T-helper 2 cell treated with Interferon-gamma antibody and Interleukin-4, amounts not matched to agents 5 μg/mL and 100 μg/mL, for 36 hours (primary cell): ENCODE data around the gene C4B.
A peak's percentile ranks its signal among the peaks of the same experiment; 100 is the strongest.
"Not testable (repeated sequence)": the region's sequence is repeated elsewhere in the genome, so short reads cannot be mapped to it uniquely, and the experiment has no call there.

Experiments
- DNase-seq: peaks from one replicate; pipeline ENCODE4 v3.0.0; 2021; ENCODE audit warnings: low spot score
- H3K27ac Mint-ChIP-seq: one replicate; pipeline ENCODE4 v1.8.0; 2021; ENCODE audit warnings: mild to moderate bottlenecking, mixed read lengths
- H3K27me3 Mint-ChIP-seq: one replicate; pipeline ENCODE4 v1.8.0; 2021; ENCODE audit warnings: low read depth, mixed read lengths
- H3K36me3 Mint-ChIP-seq: one replicate; pipeline ENCODE4 v1.8.0; 2021; ENCODE audit warnings: low read depth, mixed read lengths
- H3K4me1 Mint-ChIP-seq: one replicate; pipeline ENCODE4 v1.8.0; 2021; ENCODE audit warnings: low read depth, mixed read lengths
- H3K4me3 Mint-ChIP-seq: one replicate; pipeline ENCODE4 v1.8.0; 2022; ENCODE audit warnings: mild to moderate bottlenecking, moderate library complexity, mixed read lengths
- H3K9me3 Mint-ChIP-seq: one replicate; pipeline ENCODE4 v1.8.0; 2021; ENCODE audit warnings: mixed read lengths

C4B gene

GRCh38 chr6:31972709-31973350 is 41.8 kb upstream of the C4B start:
- Mint-ChIP-seq H3K36me3 (peaks cover 20% of the 10 kb centered on the region), H3K4me1 (peaks cover 18% of the 10 kb centered on the region), H3K27me3 (no peaks in the 10 kb centered on the region), H3K9me3 (no peaks in the 10 kb centered on the region), H3K27ac (peak overlapping the region; percentile 100), H3K4me3 (peak overlapping the region; percentile 98)
- no peak for DNase-seq

DNA sequence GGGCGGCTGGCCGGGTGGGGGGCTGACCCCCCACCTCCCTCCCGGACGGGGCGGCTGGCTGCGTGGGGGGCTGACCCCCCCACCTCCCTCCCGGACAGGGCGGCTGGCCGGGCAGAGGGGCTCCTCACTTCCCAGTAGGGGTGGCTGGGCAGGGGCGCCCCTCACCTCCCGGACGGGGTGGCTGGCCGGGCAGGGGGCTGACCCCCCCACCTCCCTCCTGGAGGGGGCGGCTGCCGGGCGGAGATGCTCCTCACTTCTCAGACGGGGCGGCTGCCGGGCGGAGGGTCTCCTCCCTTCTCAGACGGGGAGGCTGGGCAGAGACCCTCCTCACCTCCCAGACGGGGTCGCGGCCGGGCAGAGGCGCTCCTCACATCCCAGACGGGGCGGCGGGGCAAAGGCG is 38.5 kb upstream of the C4B start:
- H3K36me3 Mint-ChIP-seq, H3K27ac Mint-ChIP-seq, H3K27me3 Mint-ChIP-seq, H3K4me3 Mint-ChIP-seq, H3K9me3 Mint-ChIP-seq, DNase-seq: not testable (repeated sequence)
- peaks cover 20% of the 10 kb centered on the region for H3K4me1 Mint-ChIP-seq

DNA sequence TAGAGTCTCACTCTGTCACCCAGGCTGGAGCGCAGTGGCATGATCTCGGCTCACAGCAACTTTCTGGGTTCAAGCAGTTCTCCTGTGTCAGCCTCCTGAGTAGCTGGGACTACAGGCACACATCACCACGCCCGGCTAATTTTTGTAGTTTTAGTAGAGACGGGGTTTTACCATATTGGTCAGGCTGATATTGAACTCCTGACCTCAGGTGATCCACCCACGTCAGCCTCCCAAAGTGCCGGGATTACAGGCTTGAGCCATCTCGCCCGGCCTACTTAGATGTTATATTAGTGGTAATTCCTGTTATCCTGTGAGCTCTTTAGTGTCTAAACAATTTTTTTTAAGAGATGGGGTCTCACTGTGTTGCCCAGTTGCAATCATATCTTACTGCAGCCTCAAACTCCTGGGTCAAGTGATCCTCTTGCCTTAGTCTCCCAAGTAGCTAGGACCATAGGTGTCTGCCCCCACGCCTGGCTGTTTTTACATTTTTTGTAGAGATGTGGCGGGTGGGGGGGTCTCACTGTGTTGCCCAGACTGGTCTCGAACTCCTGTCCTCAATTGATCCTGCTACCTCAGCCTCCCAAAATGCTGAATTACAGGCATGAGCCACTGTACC is 36.7 kb upstream of the C4B start:
- H3K9me3 Mint-ChIP-seq: no peaks in the 10 kb centered on the region
- peaks cover 14% of the 10 kb centered on the region for H3K4me1 Mint-ChIP-seq
- peaks cover 4% of the 10 kb centered on the region for H3K36me3 Mint-ChIP-seq
- H3K4me3 Mint-ChIP-seq: no peak overlapping the region
- no peaks in the 10 kb centered on the region for H3K27me3 Mint-ChIP-seq
- DNase-seq: no peak
- no peak overlapping the region for H3K27ac Mint-ChIP-seq

DNA sequence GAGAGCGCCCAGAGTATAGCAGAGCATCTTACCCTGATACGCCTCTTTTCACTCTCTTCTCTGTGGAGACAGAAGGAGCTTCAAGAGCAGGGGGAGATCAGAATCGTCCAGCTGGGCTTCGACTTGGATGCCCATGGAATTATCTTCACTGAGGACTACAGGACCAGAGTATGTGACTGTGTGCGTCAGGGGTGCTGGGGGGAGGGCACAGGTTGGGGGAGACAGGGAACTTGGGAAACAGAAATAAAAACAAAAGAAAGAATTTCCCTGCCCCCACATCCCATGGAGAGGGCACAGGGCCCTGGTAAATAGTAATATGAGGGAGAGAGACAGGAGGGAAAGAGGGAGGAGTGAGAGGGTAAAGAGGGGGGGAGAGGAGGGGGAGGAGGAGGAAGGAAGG is 35.8 kb upstream of the C4B start:
- Mint-ChIP-seq H3K27ac (no peak overlapping the region), H3K9me3 (no peaks in the 10 kb centered on the region), H3K4me3 (peak overlapping the region; percentile 21), H3K36me3 (peaks cover 4% of the 10 kb centered on the region), H3K4me1 (peaks cover 9% of the 10 kb centered on the region), H3K27me3 (no peaks in the 10 kb centered on the region)
- no peak for DNase-seq

GRCh38 chr6:31979238-31979898 is 35.2 kb upstream of the C4B start:
- Mint-ChIP-seq H3K36me3 (peaks cover 2% of the 10 kb centered on the region), H3K27ac (peak overlapping the region; percentile 68), H3K4me1 (peaks cover 9% of the 10 kb centered on the region), H3K9me3 (no peaks in the 10 kb centered on the region), H3K4me3 (no peak overlapping the region), H3K27me3 (no peaks in the 10 kb centered on the region)
- no peak for DNase-seq

DNA sequence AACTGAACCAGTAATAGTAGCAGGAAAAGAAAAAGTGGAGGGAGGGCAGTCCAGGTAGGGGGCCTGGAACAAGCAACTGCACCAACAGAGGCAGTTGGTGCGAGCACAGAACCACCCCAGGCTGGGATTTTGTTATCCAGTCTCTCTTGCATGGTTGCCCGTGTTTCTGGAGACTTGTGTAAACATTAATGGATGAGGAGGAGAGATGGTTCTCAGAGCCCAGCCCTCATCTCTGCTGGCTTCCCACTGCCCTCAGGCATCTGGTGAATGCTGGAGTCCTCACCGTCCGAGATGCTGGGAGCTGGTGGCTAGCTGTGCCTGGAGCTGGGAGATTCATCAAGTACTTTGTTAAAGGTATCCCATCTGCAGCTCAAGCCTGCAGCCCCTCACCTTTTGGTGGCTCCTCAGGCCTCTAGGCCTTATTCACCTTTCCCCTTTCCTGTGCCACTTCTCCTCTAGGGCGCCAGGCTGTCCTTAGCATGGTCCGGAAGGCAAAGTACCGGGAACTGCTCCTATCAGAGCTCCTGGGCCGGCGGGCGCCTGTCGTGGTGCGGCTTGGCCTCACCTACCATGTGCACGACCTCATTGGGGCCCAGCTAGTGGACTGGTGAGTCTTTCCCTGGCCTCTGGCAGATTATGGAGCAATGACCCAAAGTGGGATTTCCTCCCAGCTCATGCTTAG is 34.3 kb upstream of the C4B start:
- peak overlapping the region; percentile 68 for H3K27ac Mint-ChIP-seq
- H3K4me3 Mint-ChIP-seq: not testable (repeated sequence)

DNA sequence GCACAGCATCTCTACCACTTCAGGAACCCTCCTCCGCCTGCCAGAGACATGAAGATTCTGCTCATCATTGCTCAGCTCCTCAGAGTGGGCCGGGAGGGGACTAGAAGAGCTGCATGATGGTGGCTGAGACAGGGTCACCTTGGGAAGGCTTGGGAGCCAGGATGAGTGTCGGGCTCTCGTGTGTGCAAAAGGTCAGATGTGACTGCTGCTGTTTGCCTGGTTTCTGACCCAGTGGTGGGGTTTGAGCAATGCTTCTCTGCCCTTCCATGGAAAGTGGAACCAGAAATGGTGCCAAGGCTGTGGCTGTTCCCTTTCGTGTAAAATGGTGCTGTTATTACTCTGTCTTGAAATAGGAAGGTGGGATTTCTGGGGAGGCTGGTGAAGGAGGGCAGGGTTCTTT is 33.6 kb upstream of the C4B start:
- DNase-seq, H3K4me3 Mint-ChIP-seq, H3K4me1 Mint-ChIP-seq, H3K27me3 Mint-ChIP-seq, H3K9me3 Mint-ChIP-seq, H3K27ac Mint-ChIP-seq, H3K36me3 Mint-ChIP-seq: not testable (repeated sequence)

More for the DNA sequence above, 34.3 kb upstream of the C4B start:
- not testable (repeated sequence) for H3K9me3 Mint-ChIP-seq, H3K36me3 Mint-ChIP-seq, H3K4me1 Mint-ChIP-seq, H3K27me3 Mint-ChIP-seq, DNase-seq

GRCh38 chr6:31981744-31982143 is 32.9 kb upstream of the C4B start, which contains the start of gene C4A:
TSS of gene C4A (plus strand) at chr6:31982057. CDS start at chr6:31982108, 51 bp downstream.
- DNase-seq, H3K4me1 Mint-ChIP-seq, H3K27me3 Mint-ChIP-seq, H3K27ac Mint-ChIP-seq, H3K9me3 Mint-ChIP-seq, H3K36me3 Mint-ChIP-seq, H3K4me3 Mint-ChIP-seq: not testable (repeated sequence)

- not testable (repeated sequence) for H3K36me3 Mint-ChIP-seq, H3K4me1 Mint-ChIP-seq, H3K27me3 Mint-ChIP-seq, H3K27ac Mint-ChIP-seq, DNase-seq, H3K9me3 Mint-ChIP-seq, H3K4me3 Mint-ChIP-seq
These were observed 25.2 kb upstream of the C4B start for GRCh38 chr6:31989363-31989762.

DNA sequence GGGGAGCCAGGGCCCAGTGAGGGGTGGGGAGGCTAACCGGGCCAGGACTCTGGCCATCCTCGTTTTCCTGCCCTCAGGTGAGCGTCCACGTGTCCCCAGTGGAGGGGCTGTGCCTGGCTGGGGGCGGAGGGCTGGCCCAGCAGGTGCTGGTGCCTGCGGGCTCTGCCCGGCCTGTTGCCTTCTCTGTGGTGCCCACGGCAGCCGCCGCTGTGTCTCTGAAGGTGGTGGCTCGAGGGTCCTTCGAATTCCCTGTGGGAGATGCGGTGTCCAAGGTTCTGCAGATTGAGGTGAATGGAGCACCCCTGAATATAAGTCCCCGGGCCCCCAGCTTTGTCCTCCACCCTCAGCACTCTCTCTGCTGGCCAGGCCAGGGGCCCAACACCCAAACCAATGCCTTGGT is 20.2 kb upstream of the C4B start:
- H3K4me3 Mint-ChIP-seq, H3K9me3 Mint-ChIP-seq, DNase-seq, H3K4me1 Mint-ChIP-seq, H3K36me3 Mint-ChIP-seq, H3K27ac Mint-ChIP-seq, H3K27me3 Mint-ChIP-seq: not testable (repeated sequence)

- H3K27me3 Mint-ChIP-seq, H3K27ac Mint-ChIP-seq, H3K9me3 Mint-ChIP-seq, H3K4me3 Mint-ChIP-seq, H3K4me1 Mint-ChIP-seq, DNase-seq, H3K36me3 Mint-ChIP-seq: not testable (repeated sequence)
These were observed 18.2 kb upstream of the C4B start for GRCh38 chr6:31996385-31996784.

DNA sequence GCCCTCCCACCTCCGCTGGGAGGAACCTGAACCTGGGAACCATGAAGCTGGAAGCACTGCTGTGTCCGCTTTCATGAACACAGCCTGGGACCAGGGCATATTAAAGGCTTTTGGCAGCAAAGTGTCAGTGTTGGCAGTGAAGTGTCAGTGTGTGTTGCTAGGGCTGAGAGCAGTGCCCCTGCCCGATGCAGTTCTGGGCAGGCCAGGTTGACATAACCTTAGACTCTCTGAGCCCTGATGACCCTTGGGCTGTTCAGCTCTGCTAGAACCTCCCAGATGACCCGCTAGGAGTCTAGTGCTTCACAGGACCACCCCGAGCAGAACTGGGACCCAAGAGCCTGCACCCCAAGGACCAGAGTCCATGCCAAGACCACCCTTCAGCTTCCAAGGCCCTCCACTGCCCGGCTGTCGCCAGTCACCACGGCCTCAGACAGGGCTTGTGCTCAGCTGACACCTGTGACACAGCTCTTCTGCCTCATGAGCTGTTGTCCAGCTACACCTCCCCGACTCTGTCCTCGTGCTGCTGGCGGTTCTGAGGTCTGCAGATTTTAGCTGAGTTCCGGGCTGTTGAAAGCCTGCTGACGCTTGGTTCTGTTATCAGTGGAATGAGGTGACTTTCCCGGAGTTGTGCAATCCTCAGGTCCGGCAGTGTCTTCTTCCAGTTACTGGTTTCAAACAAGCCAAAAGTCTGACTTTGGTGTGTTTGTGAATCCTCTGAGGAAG is 11.9 kb upstream of the C4B start:
- H3K4me3 Mint-ChIP-seq, H3K36me3 Mint-ChIP-seq, H3K27me3 Mint-ChIP-seq: not testable (repeated sequence)

DNA sequence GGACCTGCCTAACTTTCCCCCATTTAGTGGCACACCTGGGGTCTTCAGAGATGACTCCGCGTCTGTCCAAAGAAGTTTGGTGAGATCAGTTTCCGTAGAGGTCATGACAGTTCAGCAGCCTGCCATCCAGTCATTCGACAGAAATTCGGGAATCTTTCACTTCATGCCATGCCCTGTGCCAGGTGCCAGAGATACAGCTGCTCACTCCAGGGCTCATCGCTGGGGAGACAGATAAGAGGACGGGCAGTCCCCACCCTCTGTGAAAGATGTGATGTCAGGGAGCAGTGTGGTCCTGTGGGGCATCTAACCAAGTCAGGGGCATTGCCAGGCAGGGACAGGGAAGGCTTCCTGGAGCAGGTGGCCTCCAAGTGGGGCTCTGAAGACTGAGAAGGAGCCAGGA is 11.3 kb upstream of the C4B start:
- not testable (repeated sequence) for H3K36me3 Mint-ChIP-seq, DNase-seq, H3K9me3 Mint-ChIP-seq, H3K27me3 Mint-ChIP-seq, H3K27ac Mint-ChIP-seq, H3K4me1 Mint-ChIP-seq, H3K4me3 Mint-ChIP-seq

More for the DNA sequence above, 11.9 kb upstream of the C4B start:
- not testable (repeated sequence) for H3K4me1 Mint-ChIP-seq, DNase-seq, H3K27ac Mint-ChIP-seq, H3K9me3 Mint-ChIP-seq

- not testable (repeated sequence) for H3K36me3 Mint-ChIP-seq, H3K27ac Mint-ChIP-seq, H3K27me3 Mint-ChIP-seq, H3K4me3 Mint-ChIP-seq, DNase-seq, H3K4me1 Mint-ChIP-seq, H3K9me3 Mint-ChIP-seq
These were observed 10.2 kb upstream of the C4B start for GRCh38 chr6:32004393-32004792.
